ENCODE measurements around the gene GBA2. TPM values are rescaled to one million over a fixed set of nuclear protein-coding genes. Genes with fewer than 3 reads are reported as not detected.

GBA2 gene
- total RNA-seq, 6 donors from 2014 or later, result 60.4 to 189 (median 77.0) TPM

GRCh38 chr9:35792024-35792813 lies 43.2 kb upstream of the GBA2 start:
- TF ChIP-seq POLR2AphosphoS5 (IDR thresholded peaks at IDR 0.05) (no peak), POLR2A (IDR thresholded peaks at IDR 0.05) (no peak), EP300 (IDR thresholded peaks at IDR 0.05) (no peak)
- TF ChIP-seq, protein P1, sequence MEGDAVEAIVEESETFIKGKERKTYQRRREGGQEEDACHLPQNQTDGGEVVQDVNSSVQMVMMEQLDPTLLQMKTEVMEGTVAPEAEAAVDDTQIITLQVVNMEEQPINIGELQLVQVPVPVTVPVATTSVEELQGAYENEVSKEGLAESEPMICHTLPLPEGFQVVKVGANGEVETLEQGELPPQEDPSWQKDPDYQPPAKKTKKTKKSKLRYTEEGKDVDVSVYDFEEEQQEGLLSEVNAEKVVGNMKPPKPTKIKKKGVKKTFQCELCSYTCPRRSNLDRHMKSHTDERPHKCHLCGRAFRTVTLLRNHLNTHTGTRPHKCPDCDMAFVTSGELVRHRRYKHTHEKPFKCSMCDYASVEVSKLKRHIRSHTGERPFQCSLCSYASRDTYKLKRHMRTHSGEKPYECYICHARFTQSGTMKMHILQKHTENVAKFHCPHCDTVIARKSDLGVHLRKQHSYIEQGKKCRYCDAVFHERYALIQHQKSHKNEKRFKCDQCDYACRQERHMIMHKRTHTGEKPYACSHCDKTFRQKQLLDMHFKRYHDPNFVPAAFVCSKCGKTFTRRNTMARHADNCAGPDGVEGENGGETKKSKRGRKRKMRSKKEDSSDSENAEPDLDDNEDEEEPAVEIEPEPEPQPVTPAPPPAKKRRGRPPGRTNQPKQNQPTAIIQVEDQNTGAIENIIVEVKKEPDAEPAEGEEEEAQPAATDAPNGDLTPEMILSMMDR (IDR thresholded peaks at IDR 0.05), result no peak
- peak overlapping the region; percentile 59 to 88 (median 82) for H3K27ac ChIP-seq
- DNase-seq, result peak in 1 of 2 donors; percentile 82
- no peaks in the 10 kb centered on the region for H3K36me3 ChIP-seq
- peak overlapping the region in 3 of 4 donors; percentile 44 to 57 (median 49) for H3K4me3 ChIP-seq
- no peaks in the 10 kb centered on the region for H3K9me3 ChIP-seq
- ATAC-seq (ENCODE audit: low FRiP score in 2 of 2), result no peak
- H3K27me3 ChIP-seq, result no peaks in the 10 kb centered on the region
- WGBS, 2 donors, result 82 to 88% methylated on average over 19 to 34 of the region's 34 CpGs
- peaks cover 23 to 32% (median 28%) of the 10 kb centered on the region in 4 donors for H3K4me1 ChIP-seq

DNA sequence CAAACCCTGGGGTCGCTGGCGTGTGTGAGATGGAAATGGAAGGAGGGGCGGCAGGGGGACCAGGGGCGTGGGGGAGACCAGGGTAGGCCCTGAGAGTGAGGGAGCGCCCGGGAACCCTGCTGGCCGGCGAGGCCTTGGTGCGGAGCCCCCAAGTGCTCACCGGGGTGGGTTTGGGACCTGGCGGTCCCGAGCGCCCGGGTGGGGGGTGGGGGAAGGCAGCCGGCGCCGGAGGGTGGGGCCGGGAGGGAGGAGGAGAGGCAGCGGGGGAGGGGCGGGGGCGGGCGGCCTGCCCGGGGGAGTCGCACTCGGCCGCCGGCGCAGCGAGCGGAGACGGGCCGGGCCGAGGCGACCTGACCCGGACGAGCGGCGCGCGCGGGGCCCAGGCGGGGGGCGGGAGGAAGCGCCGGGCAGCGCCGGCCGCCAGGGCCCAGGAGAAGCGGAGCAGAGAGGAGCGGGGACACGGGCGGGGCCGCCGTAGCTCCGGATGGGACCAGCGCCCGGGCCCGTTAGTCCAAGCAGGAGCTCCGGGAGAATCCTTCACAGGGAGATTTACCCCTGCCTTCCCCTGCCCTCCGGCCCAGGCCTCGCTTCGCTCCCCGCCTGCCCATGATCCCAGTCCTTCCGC lies 42.4 kb upstream of the GBA2 start, which contains the start of gene NPR2:
TSS of gene NPR2 (plus strand) at position 295 of the 625 bp plus-strand sequence. CDS start 818 bp downstream, outside the sequence.
- no peaks in the 10 kb centered on the region for H3K27me3 ChIP-seq
- peak within 1 kb of the TSS; percentile 59 to 88 (median 82) for H3K27ac ChIP-seq
- WGBS, 2 donors, result 35 to 56% methylated on average over 5 to 16 of the region's 64 CpGs
- no peaks in the 10 kb centered on the region for H3K9me3 ChIP-seq
- ATAC-seq (ENCODE audit: low FRiP score in 2 of 2) (peak in 1 of 2 donors; percentile 82), DNase-seq (peak in 1 of 2 donors; percentile 90)
- H3K4me3 ChIP-seq, result peak within 1 kb of the TSS in 3 of 4 donors; percentile 44 to 57 (median 49)
- no peak for TF ChIP-seq EP300 (IDR thresholded peaks at IDR 0.05)
- TF ChIP-seq, protein P1 (IDR thresholded peaks at IDR 0.05), result no peak
- no peak for TF ChIP-seq POLR2A (IDR thresholded peaks at IDR 0.05)
- no peak for TF ChIP-seq POLR2AphosphoS5 (IDR thresholded peaks at IDR 0.05)
- H3K4me1 ChIP-seq, result peaks cover 23 to 32% (median 28%) of the 10 kb centered on the region in 4 donors
- no peaks in the 10 kb centered on the region for H3K36me3 ChIP-seq

DNA sequence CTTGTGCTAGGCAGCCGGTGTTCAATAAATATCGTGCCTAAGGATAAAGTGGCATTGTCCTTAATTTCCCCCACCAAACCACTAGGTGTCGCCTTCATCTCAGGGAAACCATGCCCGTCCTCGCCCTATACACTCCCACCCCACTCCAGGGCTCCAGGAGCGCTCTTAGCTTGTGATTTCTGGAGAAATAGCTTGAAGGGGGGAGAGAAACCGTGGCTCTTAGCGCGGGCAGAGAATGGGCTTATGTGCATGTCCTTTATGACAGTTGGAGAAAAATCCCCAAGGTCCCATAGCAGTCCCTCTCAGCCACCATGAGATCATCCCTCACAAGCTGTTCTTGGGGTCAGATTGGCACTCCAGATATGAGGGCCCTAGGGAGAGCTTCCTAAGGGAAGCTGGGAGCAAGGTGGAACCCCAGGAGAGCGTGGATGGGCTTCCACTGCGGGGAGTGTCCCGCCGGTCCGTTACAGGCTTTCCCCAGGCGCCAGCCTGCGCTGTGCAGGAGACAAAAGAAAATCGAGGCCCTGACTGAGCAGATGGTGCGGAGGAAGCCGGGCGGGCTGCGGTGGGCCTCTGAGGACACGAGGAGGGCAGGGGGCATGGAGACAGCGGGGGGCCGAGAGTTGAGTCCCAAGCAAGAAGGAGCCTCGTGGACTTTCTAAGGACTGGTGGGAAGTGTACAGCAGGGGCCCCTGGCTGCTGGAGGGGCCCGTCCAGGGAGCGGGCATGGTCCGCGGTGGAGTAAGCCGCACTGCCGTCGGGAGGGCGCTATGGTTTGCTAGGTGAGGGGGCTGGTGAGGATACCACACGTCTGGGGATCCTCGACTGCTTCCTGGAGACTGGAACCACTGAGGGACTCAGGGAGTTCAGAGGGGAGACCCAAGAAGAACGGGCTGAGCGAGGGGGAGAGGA lies 41.6 kb upstream of the GBA2 start:
- peaks cover 0 to 3% (median 0%) of the 10 kb centered on the region in 4 donors for H3K36me3 ChIP-seq
- DNase-seq (peak; percentile 64 to 76), ATAC-seq (ENCODE audit: low FRiP score in 2 of 2) (peak; percentile 88 to 92)
- H3K9me3 ChIP-seq, result no peaks in the 10 kb centered on the region
- no peak for TF ChIP-seq EP300 (IDR thresholded peaks at IDR 0.05)
- peak in 1 of 2 donors; percentile 26 for TF ChIP-seq POLR2AphosphoS5 (IDR thresholded peaks at IDR 0.05)
- TF ChIP-seq POLR2A (IDR thresholded peaks at IDR 0.05), result no peak
- TF ChIP-seq, protein P1 (IDR thresholded peaks at IDR 0.05), result peak; percentile 73 to 89 (median 84)
- peak overlapping the region in 3 of 4 donors; percentile 44 to 57 (median 49) for H3K4me3 ChIP-seq
- peak overlapping the region; percentile 59 to 88 (median 82) for H3K27ac ChIP-seq
- no peaks in the 10 kb centered on the region for H3K27me3 ChIP-seq
- H3K4me1 ChIP-seq, result peaks cover 23 to 32% (median 28%) of the 10 kb centered on the region in 4 donors
- 47 to 54% methylated on average over 31 to 37 of the region's 37 CpGs for WGBS, 2 donors

DNA sequence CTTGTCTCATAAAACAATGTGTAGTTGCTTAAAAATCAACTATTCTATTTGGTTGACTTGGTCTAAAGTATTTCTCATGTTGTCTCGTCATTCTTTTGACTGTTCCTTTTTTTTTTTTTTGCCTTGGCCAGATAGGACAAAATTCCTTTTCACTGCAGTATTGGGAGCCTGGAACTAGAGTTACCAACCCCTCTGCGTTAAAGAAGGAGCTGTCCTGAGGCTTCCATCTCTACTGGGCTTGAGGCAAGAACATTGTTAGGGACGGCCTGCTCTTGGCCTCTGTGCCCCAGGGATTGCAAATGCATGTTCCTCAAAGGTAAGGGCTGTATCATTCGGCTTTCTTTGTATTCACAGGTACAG lies 41.0 kb upstream of the GBA2 start:
- Histone ChIP-seq H3K4me1 (peaks cover 23 to 32% (median 28%) of the 10 kb centered on the region in 4 donors), H3K9me3 (no peaks in the 10 kb centered on the region), H3K27me3 (no peaks in the 10 kb centered on the region), H3K27ac (no peak overlapping the region), H3K36me3 (peaks cover 0 to 5% (median 0%) of the 10 kb centered on the region in 4 donors), H3K4me3 (no peak overlapping the region)
- DNase-seq, result no peak
- ATAC-seq (ENCODE audit: low FRiP score in 2 of 2), result no peak
- WGBS, 2 donors, result 32 to 36% methylated on average over 4 of the region's 4 CpGs
- TF ChIP-seq POLR2AphosphoS5 (IDR thresholded peaks at IDR 0.05), result no peak
- TF ChIP-seq, protein P1 (IDR thresholded peaks at IDR 0.05), result no peak
- TF ChIP-seq POLR2A (IDR thresholded peaks at IDR 0.05), result no peak
- TF ChIP-seq EP300 (IDR thresholded peaks at IDR 0.05), result no peak
